AG04449 (cell line): Measurements from ENCODE around the gene BMP7.

Experiments used
- CTCF ChIA-PET: fragments of 350-600 bp; formaldehyde crosslinking; extraction: SDS; loops from one replicate; lab custom pipeline; 2021; ENCODE audit warnings: antibody characterized with exemption; lab: Yijun Ruan, JAX
- POLR2A ChIA-PET: fragments of 400-600, 350-600 bp; formaldehyde crosslinking; extraction: SDS; loops from one replicate; lab custom pipeline; 2020; ENCODE audit warnings: antibody characterized with exemption, inconsistent platforms; lab: Yijun Ruan, JAX
- DNase-seq: peaks from one replicate; pipeline ENCODE4 v3.0.0-alpha.2; 2010; ENCODE audit warnings: low read depth, low spot score
- H3K4me3 ChIP-seq: 2 replicates; pipeline ENCODE4 v1.5.1; 2011; ENCODE audit warnings: low read depth, mild to moderate bottlenecking, control low read depth, low read length
- CTCF ChIP-seq: IDR thresholded peaks from one replicate; pipeline ENCODE4 v1.5.1; 2011; ENCODE audit warnings: mild to moderate bottlenecking, moderate library complexity, low read length, control low read depth, inconsistent platforms; ENCODE audit not compliant: insufficient read depth; ENCODE audit errors: missing control alignments

Gene BMP7

DNA sequence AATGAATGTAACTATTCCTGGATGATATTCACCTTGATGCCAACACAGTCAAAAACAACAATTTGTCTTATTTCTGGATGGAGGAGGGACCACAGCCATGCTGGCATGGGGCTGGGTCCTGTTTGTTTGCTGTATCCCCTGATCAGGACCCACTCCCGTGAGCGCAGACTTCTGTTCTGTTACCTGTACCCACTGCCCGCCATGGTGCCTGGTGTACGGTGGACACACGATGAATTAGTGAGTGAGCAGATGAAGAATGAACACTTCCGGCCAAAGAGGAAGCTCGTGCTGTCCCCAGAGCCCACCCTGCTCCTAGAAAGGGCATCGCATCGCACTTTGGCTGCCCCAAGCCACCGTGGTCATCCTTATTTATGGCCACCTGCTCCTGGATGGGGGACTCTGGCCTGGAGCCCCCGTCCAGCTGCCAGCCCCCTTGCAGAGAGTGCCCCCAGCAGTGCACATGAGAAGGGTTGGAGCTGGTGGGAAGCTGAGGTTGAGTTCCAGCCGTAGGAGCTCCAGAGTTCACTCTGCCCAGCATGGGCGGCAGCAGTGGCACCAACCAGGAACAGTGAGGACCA, 100.9 kb downstream of the BMP7 start:
- H3K4me3 ChIP-seq, result no peak overlapping the region
- ChIA-PET CTCF (no interaction called here), POLR2A (no interaction called here)
- DNase-seq, result no peak
- no peak for TF ChIP-seq CTCF

DNA sequence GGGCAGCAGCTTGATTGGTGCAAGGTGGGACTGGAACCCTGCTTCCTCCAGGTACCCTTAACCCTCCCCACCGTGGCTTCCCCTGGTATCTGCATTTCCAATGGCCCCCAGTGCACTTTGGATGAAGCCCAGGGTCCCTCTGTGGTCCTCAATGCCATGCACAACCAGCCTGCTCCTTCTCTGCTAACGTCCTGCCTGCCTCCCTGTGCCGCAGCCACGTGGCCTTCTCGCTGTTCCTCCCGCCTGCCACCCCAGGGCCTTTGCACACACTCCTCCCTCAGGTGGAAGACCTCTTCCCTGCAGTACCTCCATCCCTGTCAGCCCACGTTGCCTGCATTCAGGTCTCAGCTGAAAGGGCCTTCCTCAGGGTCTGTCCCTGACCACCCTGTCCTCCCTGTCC, 101.6 kb downstream of the BMP7 start:
- no peak for DNase-seq
- CTCF ChIA-PET, result no interaction called here
- no peak overlapping the region for H3K4me3 ChIP-seq
- no peak for TF ChIP-seq CTCF
- POLR2A ChIA-PET, result no interaction called here

DNA sequence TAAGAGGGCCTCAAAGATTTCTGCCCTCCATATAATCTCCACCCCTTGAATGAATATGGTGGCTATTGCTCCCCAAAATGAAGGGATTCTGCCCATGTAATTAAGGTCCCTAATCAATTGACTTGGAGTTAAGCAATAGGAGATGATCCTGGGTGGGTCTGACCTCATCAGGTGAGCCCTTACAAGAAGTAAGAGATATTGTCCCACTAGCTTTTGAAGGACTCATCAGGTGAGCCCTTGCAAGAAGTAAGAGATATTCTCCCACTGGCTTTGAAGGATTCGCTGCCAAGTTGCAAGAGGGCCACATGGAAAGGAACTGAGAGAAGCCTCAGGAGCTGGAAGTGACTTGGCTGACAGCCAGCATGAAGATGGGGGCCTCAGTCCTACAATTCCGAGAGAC, 103.4 kb downstream of the BMP7 start:
- no peak overlapping the region for H3K4me3 ChIP-seq
- DNase-seq, result no peak
- CTCF ChIA-PET, result no interaction called here
- POLR2A ChIA-PET, result no interaction called here
- no peak for TF ChIP-seq CTCF

DNA sequence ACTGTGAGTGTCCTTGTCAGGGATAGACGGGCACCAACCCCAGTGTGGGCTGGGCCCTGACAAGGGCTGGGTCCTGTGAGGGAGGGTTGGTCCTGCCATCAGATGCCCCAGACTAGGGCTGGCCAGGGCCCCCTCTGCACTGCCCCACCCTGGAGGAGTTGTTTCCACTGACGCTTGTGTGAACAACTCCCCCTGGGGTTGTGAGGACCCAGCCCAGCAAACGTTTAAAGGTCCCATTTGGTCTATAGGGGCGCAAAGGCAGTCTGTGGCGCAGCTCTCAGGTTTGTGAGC, 104.1 kb downstream of the BMP7 start:
- ChIA-PET POLR2A (no interaction called here), CTCF (no interaction called here)
- no peak overlapping the region for H3K4me3 ChIP-seq
- no peak for DNase-seq
- TF ChIP-seq CTCF, result no peak

DNA sequence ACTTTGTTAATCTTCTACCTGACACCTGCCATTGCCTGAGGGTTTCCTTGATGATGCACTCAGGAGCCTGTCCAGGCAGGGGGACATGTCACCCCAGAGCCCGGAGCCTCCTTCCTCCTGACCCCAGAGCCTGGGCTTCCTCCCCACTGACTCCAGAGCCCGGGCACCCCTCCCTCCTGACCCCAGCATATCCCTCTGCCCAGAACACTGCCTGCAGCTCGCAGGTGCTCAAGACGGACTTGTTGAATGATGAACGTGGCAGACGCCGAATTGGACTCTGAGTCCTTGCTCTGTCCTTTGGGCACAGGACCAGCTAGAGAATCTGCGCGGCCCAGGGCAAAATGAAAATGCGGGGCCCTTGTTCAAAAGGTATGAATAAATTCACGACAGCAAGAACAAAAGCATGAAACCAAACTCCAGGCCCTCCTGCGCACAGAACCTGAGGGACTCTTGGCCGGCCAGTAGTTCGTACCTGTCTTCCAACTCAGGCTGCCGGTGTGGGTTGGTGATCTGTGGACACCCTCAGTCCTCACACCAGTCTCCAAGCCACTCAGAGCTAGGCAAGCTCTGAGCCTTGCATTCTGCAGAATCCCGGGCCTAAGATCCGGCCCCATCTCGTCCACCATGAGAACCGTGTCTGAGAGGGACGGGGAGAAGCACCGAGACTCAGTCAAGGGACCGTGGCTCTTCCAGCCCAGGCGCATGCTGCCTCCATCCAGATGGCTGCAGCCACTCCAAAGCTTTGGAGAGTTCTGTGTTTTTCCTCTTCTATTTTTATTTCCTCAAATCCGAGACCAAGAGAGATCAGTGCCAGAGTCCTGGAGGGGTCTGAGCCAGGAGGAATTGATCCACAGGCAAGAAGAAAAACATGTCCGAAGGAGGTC, 104.7 kb downstream of the BMP7 start:
- no peak for DNase-seq
- CTCF ChIA-PET, result no interaction called here
- H3K4me3 ChIP-seq, result no peak overlapping the region
- POLR2A ChIA-PET, result no interaction called here
- no peak for TF ChIP-seq CTCF

DNA sequence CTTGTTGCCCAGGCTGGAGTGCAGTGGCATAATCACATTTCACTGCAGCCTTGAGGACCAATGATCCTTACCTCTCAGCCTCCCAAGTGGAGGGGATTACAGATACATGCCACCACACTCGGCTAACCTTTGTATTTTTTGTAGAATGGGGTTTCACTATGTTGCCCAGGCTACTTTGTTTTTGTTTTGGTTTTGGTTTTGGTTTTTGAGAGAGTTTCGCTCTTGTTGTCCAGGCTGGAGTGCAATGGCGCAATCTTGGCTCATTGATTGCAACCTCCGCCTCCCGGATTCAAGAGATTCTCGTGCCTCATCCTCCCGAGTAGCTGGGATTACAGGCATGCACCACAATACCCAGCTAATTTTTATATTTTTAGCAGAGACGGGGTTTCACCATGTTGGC, 105.5 kb downstream of the BMP7 start:
- CTCF ChIA-PET, result no interaction called here
- no peak for DNase-seq
- TF ChIP-seq CTCF, result no peak
- POLR2A ChIA-PET, result no interaction called here
- H3K4me3 ChIP-seq, result no peak overlapping the region
